UCSD-AML1 (cell line): Measurements from ENCODE around the gene HDGFL2.

Source experiments
- DNase-seq: peaks from one replicate; lab custom pipeline; 2025; ENCODE audit not compliant: unreplicated experiment; lab: John Stamatoyannopoulos, UW

The HDGFL2 gene

DNA sequence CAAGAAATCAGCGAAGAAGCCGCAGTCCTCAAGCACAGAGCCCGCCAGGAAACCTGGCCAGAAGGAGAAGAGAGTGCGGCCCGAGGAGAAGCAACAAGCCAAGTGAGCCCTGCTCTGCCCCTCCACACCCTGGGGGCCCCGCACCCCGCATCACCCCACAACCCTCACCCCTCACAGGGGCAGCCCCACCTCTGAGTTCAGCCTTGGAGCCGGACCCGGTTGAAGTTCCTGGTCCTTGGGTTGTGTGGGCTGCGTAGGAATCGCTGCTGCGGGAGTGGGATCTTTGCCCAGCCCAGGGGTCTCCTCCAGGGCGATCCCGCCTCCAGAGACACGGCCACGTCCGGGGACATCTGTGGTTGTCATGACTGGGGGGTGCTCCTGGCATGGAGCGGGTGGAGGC, 24.2 kb downstream of the HDGFL2 start:
- no peak for DNase-seq

- no peak for DNase-seq
These were observed 25.8 kb downstream of the HDGFL2 start for GRCh38 chr19:4497770-4498389.

DNA sequence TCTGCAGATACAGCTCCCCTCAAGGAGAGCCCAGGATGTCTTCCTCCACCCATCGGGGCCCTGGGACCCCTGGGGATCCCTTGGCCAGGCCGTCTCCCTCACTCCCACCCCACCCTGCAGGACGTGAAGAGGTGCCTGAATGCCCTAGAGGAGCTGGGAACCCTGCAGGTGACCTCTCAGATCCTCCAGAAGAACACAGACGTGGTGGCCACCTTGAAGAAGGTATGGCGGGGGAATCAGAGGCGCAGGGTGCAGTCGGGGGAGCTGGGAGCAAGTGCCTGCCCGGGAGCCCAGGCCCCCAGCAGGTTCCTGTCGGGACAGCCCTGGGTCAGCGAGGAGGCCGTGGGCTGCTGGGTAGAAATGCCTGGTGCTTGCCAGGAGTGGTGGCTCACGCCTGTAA, 26.6 kb downstream of the HDGFL2 start:
- DNase-seq, result no peak

DNA sequence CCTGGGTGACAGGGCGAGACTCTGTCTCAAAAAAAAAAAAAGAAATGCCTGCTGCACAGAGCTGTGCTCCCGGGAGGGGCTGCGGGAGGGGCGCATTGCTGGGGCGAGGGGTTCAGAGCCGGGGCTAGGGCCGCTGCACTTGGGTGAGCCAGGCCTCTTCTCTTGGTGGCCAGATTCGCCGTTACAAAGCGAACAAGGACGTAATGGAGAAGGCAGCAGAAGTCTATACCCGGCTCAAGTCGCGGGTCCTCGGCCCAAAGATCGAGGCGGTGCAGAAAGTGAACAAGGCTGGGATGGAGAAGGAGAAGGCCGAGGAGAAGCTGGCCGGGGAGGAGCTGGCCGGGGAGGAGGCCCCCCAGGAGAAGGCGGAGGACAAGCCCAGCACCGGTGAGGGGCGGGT, 27.2 kb downstream of the HDGFL2 start:
- no peak for DNase-seq

DNA sequence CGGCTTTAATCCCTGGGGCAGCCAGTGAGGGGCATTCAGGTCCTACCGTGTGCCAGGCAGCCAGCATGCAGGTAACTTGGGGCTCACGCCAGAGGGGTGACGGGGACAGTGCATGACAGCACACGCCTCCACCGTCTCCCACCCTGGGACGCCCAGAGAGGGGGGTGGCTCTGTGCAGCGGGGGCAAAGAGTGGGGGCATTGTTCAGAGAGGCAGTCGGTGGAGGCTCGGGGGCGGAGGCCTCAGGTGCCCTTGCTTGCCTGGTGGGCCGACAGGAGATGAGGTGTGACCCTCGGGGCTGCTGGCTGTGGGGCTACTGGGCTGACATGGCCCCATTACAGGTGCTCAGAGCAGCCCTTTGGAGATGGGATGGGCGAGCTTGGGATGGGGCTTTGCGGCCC, 27.8 kb downstream of the HDGFL2 start:
- no peak for DNase-seq

GRCh38 chr19:4500841-4501591, 28.9 kb downstream of the HDGFL2 start:
- no peak for DNase-seq

- no peak for DNase-seq
These were observed 29.6 kb downstream of the HDGFL2 start for GRCh38 chr19:4501691-4502090.

DNA sequence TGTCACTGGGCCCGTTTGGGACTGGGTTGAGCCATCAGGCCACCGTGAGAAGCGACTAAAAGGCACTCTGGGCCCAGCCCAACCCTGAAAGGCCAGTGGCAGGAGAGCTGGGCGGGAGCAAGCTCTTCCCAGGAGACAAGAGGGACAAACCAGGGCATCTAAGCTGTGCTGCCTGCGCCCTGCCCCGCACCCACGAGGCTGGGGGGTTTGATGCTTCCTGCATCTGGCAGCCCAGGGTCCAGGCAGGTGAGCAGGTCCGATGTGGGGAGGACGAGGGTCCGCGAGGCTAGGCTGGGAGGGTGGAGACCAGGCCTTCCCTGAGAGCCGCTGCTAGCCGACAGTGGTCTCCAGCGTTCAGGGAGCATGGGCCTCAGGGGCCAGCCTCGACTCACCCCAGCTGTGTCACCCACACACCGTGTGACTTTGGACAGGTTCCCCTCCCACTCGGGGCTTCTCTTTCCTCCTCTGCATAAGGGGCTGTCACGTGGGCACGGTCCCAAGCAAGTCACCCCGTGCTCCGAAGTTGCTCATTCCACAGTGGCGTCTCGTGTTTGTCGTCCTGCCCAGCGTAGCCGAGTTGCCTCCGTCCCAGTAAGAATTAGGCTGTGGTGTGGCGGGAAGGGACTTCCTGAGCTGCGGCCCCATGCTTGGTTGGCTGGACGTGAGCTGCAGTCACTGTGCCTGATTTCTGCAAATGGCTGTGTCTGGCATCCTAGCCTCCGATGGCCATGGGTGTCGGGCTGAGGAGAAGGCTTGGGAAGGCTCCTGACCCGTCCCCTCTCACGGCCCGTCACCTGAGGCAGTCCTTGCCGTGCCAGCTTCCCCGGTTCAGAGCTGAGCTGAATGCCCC, 30.4 kb downstream of the HDGFL2 start:
- DNase-seq, result no peak

- no peak for DNase-seq
These were observed 31.2 kb downstream of the HDGFL2 start for GRCh38 chr19:4503132-4503824.

DNA sequence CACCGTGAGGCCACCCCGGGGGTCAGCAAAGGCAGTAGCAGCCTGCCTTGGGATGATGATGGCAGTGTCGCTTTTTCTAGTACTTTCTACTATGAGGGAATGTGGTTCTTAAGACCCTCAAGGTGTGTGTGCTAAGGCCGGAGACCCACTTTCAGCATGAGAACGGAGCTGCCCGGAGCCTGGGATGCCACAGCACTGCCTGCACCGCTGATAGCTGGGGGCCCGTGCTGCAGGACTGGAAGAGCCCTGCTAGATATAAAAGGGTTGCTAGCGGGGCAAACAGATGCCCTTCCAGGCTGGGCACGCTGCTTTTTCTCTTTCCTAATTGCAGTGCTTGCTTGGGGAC, 31.7 kb downstream of the HDGFL2 start:
- DNase-seq, result no peak

GRCh38 chr19:4504297-4504701, 32.2 kb downstream of the HDGFL2 start:
- DNase-seq, result no peak

- no peak for DNase-seq
These were observed 32.9 kb downstream of the HDGFL2 start for GRCh38 chr19:4504891-4505569.

- no peak for DNase-seq
These were observed 33.7 kb downstream of the HDGFL2 start for GRCh38 chr19:4505570-4506448.

DNA sequence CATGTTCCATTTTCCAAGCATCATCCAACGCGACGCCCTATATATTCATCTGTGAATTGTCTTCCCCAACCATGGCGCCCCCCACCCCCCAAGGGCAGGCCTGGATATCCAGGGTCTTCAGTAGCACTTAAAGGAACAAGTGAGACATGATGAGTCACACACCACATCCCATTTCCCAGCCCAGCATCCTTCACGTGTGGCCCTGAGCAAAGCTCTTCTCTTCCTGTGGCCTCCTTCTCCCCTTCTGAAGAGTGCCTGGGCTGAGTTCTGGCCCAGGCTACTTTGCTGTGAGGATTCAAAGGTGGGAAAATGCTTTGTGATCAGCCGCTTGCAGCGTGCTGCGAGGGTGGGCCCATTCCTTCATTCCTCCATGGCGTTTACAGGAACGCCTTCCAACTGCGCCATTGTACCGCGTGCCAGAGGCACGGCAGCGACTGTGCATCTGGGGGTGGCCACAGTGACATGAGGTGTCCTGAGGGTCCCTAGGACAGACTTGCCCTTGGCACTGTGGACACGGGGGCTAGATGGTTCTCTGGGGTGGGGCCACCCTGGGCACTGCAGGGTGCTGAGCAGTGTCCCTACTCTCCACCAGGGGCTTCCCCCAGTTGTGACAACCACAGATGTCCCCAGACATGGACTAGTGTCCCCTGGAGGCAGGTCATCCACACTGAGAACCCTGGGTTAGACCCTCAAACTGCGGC, 34.5 kb downstream of the HDGFL2 start:
- DNase-seq, result peak; percentile 41

- DNase-seq, result no peak
These were observed 35.0 kb downstream of the HDGFL2 start for GRCh38 chr19:4507150-4507452.

- DNase-seq, result no peak
These were observed 35.7 kb downstream of the HDGFL2 start for GRCh38 chr19:4507804-4508203.

- DNase-seq, result no peak
These were observed 36.6 kb downstream of the HDGFL2 start for GRCh38 chr19:4508698-4509097.

GRCh38 chr19:4510435-4511255, 38.5 kb downstream of the HDGFL2 start:
- DNase-seq, result no peak
